Measurements from ENCODE around the gene PSME3. TPM values are rescaled to one million over a fixed set of nuclear protein-coding genes. Genes with fewer than 3 reads are reported as not detected.

The PSME3 gene
- total RNA-seq, 1 donor from 2014 or later: 125 TPM

DNA sequence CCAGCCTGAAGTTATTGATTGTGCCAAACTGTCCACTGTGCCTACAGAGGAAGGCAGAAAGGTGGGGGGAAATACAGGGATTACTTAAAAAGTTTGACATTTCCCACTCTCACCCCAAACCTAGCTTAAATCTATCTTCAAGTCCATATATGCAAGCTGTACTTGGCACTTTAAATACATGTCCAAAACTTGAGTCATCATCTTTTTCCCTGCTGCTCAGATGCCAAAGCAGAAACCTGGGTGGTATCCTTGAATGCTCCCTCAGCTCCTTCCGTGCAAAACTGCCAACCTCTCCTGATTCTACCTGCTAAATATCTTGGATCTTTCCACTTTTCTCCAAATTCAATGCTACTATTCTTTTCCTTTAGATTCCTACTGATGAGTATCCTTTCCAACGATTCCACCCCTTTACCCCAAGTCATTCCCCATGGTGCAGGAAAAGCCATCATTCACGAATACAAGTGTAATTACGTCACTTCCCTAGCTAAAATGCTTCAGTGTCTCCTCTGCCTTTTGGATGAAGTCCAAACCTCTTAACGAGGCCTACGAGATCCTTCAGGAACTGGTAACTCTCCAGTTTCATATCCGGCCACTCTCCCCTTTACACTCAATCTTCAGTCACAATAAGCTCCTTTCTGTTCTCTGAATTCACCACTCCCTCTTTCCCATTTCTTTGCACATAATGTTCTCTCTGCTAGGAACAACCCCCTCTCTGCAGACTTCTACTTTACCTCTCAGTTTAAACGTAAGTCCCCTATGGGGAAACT is 18.4 kb upstream of the PSME3 start:
- intact Hi-C loops (cut with micrococcal nuclease): no loop called here

- intact Hi-C loops (cut with micrococcal nuclease): no loop called here
These were observed 15.3 kb upstream of the PSME3 start for GRCh38 chr17:42817866-42818265.

DNA sequence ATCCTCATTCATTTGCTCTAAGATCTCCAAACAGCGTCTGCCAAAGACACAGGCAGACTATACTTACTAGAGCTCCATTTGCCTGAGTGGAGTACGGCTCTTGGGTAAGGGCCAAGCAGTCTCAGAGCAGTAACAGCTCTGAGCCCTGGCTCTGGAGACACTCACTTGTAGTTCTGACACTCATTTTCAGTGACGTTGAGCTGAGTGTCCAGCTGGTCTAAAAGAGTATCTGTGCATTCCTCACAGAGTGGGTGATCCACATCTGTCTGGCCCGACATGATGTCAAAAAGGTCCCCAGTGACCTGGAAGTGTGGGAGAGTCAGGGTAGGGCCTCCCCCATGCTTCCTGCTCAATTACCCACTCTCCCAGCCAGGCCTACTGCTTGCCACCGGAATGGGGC is 14.8 kb upstream of the PSME3 start:
- intact Hi-C loops (cut with micrococcal nuclease): no loop called here

- intact Hi-C loops (cut with micrococcal nuclease): loop anchor here (5.0 kb wide), 2 partner anchors 143 to 162 kb away; partner anchors contain the start of genes PLEKHH3, PTGES3L and RUNDC1
These were observed 13.2 kb upstream of the PSME3 start for GRCh38 chr17:42819939-42820535.

DNA sequence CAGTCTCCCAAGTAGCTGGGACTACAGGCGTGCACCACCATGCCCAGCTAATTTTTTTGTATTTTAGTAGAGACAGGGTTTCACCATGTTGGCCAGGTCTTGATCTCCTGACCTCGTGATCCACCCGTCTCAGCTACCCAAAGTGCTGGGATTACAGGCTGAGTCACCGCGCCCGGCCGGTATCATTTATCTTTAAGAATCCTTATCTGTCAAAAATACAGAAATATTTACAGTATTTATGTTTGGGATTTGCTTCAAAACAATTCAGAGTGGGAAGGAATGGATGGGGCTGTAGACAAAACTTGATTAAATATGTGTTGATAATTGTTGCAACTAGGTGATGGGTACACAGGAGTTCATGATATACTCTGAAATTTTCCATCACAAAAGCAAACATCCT is 12.0 kb upstream of the PSME3 start:
- intact Hi-C loops (cut with micrococcal nuclease): loop anchor here (5.0 kb wide), 2 partner anchors 144 to 161 kb away; partner anchors contain the start of genes PLEKHH3, PTGES3L and RUNDC1

DNA sequence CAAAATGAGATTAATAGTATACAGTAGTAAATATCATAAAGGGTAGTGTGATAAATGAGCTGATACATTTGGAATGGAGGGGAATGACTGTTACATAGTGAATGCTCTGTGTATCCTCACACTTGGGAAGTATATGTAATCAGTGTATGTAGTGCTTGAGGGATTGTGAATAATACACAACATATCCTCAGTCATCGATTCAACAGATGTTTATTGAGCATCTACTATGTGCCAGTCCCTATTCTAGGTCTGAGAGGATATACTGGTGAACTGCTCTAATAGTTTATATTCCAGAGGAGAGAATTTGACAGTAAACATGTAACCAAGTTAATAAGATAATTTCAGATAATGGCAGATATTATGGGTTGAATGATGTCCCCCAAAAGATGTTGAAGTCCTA is 5.7 kb upstream of the PSME3 start:
- intact Hi-C loops (cut with micrococcal nuclease): no loop called here

GRCh38 chr17:42830971-42831370 is 2.2 kb upstream of the PSME3 start:
- intact Hi-C loops (cut with micrococcal nuclease): loop anchor here (5.0 kb wide), 1 partner anchor 96 kb away; no protein-coding TSS in a partner anchor

GRCh38 chr17:42832213-42832933 is 824 bp upstream of the PSME3 start:
- intact Hi-C loops (cut with micrococcal nuclease): loop anchor here (2.0 to 5.0 kb wide), 2 partner anchors 95 to 338 kb away; partner anchors contain the start of gene NBR1

DNA sequence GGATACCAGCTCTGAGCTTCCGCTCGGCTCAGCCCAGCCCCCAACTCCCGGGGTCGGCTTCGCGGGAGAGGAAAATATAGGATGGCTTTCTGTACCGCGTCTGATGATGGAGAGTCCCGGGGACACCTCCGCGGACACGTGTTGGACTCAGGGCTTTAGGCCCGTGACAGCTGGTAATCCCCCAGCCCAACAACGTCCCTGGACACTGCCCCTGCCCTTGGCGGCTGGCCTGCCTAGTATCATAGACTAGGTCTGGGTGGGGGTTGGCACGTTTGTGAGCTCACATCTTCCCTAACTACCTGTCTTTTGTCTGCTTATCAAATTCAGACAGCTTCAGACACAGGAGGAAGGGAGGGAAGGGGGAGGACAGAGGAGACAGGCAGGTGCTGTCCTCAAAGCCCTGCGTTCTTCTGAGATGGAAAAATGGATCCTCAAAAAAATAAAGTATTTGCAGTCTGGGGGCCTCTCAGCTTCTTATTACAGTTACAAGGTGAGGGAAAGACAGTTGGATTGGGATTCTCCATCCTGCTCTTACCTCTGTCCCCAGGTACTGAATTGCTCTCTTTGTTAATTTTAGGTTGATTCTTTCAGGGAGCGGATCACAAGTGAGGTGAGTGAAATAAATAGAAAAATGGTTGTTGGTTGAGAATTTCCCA is 698 bp downstream of the PSME3 start:
- intact Hi-C loops (cut with micrococcal nuclease): loop anchor here (1.0 to 5.0 kb wide), 5 partner anchors 10 to 337 kb away; partner anchors contain the start of genes BECN1, NBR1, PSMC3IP and VPS25

DNA sequence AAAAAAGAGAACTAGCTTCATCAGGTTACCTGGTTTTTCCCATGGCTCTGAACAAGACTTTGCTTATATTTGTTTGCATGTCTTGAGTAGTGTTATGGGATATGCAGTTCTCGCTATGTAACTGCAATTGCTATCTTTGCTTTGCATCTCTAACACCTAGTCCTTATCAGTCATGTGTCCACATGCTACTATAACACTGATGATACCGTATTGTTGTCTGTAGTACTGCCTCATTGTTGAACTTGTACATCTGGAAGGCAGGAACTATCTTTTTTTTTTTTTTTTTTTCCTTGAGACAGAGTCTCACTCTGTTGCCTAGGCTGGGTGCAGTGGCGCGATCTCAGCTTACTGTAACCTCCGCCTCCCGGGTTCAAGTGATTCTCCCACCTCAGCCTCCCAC is 2.5 kb downstream of the PSME3 start:
- intact Hi-C loops (cut with micrococcal nuclease): no loop called here

GRCh38 chr17:42841975-42842685 is 8.9 kb downstream of the PSME3 start:
- intact Hi-C loops (cut with micrococcal nuclease): no loop called here

DNA sequence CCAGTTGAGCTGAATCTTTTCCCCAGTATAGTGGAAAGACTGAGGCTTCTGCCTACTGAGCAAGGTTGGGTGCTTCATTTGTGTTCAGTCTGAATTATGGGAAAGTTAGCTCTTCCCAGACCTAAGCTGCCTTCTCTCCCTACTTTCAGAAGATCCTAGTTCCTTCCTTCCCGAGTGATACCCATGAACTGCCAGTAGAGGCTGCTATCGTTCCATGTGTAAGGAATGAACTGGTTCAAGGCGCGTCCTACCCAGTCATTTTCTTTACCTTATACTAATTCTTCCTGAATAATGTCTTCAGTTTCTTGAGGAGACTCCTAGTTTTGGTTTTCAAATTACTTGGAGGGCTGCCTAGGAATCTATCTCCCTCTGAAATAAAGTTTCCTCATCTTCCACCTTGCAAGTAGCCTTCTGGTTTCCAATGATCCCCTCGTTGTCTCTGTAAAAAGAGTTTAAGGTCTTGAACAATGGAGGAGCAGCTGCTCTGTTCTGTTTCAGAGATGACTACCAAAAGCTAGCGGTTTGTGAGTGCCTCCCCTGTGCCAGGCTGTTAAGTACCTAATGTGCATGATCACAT is 10.2 kb downstream of the PSME3 start:
- intact Hi-C loops (cut with micrococcal nuclease): loop anchor here (1.0 kb wide), 1 partner anchor 155 kb away; the partner anchor contains the start of gene RPL27

- intact Hi-C loops (cut with micrococcal nuclease): no loop called here
These were observed 11.1 kb downstream of the PSME3 start, which contains the start of gene AOC2 for GRCh38 chr17:42844271-42844670. Gene AOC2, plus strand, starts transcription at chr17:42844580. Its CDS starts 47 bp downstream, at chr17:42844627.

- intact Hi-C loops (cut with micrococcal nuclease): no loop called here
These were observed 11.8 kb downstream of the PSME3 start for GRCh38 chr17:42844761-42845555.

DNA sequence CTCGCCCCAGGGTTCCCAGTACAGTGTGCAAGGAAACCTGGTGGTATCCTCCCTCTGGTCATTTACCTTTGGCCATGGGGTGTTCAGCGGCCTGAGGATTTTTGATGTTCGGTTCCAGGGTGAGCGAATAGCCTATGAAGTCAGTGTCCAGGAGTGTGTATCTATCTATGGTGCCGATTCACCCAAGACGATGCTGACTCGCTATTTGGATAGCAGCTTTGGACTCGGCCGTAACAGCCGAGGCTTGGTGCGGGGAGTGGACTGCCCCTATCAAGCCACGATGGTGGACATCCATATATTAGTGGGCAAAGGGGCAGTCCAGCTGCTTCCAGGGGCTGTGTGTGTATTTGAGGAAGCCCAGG is 12.3 kb downstream of the PSME3 start:
- intact Hi-C loops (cut with micrococcal nuclease): no loop called here

DNA sequence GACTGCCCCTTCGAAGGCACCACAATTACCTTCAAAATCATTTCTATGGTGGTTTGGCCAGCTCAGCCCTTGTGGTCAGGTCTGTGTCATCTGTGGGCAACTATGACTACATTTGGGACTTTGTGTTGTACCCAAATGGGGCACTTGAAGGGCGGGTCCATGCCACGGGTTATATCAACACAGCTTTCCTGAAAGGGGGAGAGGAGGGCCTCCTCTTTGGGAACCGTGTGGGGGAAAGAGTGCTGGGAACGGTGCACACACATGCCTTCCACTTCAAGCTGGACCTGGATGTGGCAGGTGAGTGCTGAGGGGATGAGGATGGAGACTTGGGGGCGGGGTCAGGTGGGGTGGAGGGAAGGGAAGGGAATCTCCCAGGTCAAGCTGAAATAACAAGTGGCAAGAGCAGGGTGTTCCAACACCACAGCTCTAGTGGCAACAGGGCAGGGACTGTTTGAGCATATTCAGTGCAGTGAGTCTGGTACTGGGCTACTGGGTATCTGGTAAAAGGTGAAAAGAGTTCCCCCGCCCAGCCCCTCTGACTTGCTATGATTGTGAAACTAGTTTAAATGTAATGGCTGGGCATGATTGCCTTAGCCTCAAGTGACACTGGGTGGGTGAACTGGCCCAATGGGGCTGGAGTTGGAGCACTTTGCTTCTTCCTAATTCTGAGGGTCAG is 12.9 kb downstream of the PSME3 start:
- intact Hi-C loops (cut with micrococcal nuclease): no loop called here

GRCh38 chr17:42846594-42847280 is 13.5 kb downstream of the PSME3 start:
- intact Hi-C loops (cut with micrococcal nuclease): no loop called here

- intact Hi-C loops (cut with micrococcal nuclease): no loop called here
These were observed 14.9 kb downstream of the PSME3 start for GRCh38 chr17:42848093-42848492.

All from T-helper 1 cell treated with Interleukin-12 subunit alpha and Interleukin-12 subunit beta and Interleukin-4 antibody, amounts not matched to agents 30 ng/mL and 1 ng/mL, for 36 hours (primary cell).